Esophagus mucosa (tissue), 1 donor: Measurements from ENCODE around the gene NFX1. TPM values are rescaled to one million over a fixed set of nuclear protein-coding genes. Genes with fewer than 3 reads are reported as not detected.

Experiments used
- ATAC-seq: fragments of 200-7000 bp; cut with Tn5 transposase; one replicate; pipeline ENCODE4 v1.9.1; 2020
- total RNA-seq: library from RNA; stranded (reverse); gene quantifications from one replicate; pipeline ENCODE4 v1.2.4, GENCODE V29; 2023
- donor health status: DM: yes; HTN: yes; CAD: no.

NFX1 gene
- total RNA-seq = 26.6 TPM

- peak; percentile 93 for ATAC-seq
Observed at GRCh38 chr9:33290247-33291030, at the start of gene NFX1. Gene NFX1, plus strand, starts transcription at chr9:33290516. Its CDS starts 57 bp downstream, at chr9:33290573.

GRCh38 chr9:33241298-33241697, 49.0 kb upstream of the NFX1 start:
- ATAC-seq = peak; percentile 19

GRCh38 chr9:33242609-33243134, 47.6 kb upstream of the NFX1 start:
- ATAC-seq = no peak

- ATAC-seq = no peak
Observed at GRCh38 chr9:33244137-33244784, 46.1 kb upstream of the NFX1 start.

- ATAC-seq = no peak
Observed at GRCh38 chr9:33245341-33245740, 45.0 kb upstream of the NFX1 start.

GRCh38 chr9:33246269-33246860, 44.0 kb upstream of the NFX1 start:
- ATAC-seq = no peak

- ATAC-seq = no peak
Observed at GRCh38 chr9:33248606-33249005, 41.7 kb upstream of the NFX1 start.

GRCh38 chr9:33249087-33249658, 41.1 kb upstream of the NFX1 start:
- peak; percentile 6 for ATAC-seq

GRCh38 chr9:33249983-33250382, 40.3 kb upstream of the NFX1 start:
- ATAC-seq = no peak

GRCh38 chr9:33250458-33250995, 39.8 kb upstream of the NFX1 start:
- peak; percentile 36 for ATAC-seq

- no peak for ATAC-seq
Observed at GRCh38 chr9:33254211-33254610, 36.1 kb upstream of the NFX1 start.

GRCh38 chr9:33255014-33255413, 35.3 kb upstream of the NFX1 start:
- no peak for ATAC-seq

- ATAC-seq = no peak
Observed at GRCh38 chr9:33255471-33255870, 34.8 kb upstream of the NFX1 start.

- no peak for ATAC-seq
Observed at GRCh38 chr9:33256236-33256635, 34.1 kb upstream of the NFX1 start.

GRCh38 chr9:33257276-33257675, 33.0 kb upstream of the NFX1 start:
- no peak for ATAC-seq

GRCh38 chr9:33260372-33260771, 29.9 kb upstream of the NFX1 start:
- no peak for ATAC-seq

GRCh38 chr9:33263131-33264002, 26.9 kb upstream of the NFX1 start:
- ATAC-seq = peak; percentile 5

GRCh38 chr9:33264003-33264472, 26.3 kb upstream of the NFX1 start:
- peak; percentile 17 for ATAC-seq

- ATAC-seq = peak; percentile 100
Observed at GRCh38 chr9:33264473-33265177, 25.7 kb upstream of the NFX1 start, which contains the start of the genes BAG1 and CHMP5. Gene BAG1, minus strand, starts transcription at chr9:33264708. Gene CHMP5, plus strand, starts transcription at chr9:33265049. Its CDS starts 30 bp downstream, at chr9:33265079.

GRCh38 chr9:33265211-33265865, 25.0 kb upstream of the NFX1 start:
- ATAC-seq = no peak
